T-helper 9 cell (primary cell): ENCODE results near the gene CBLL1.

Experiments used
- DNase-seq: peaks from one replicate; pipeline ENCODE4 v3.0.0-alpha.2; 2020
- total RNA-seq, 2 donors: gene quantifications; one replicate each; lab custom pipeline; 2026; lab: John Stamatoyannopoulos, UW

Gene CBLL1
- 47.5 to 87.8 reads per million in 2 donors for total RNA-seq

- DNase-seq, result peak; percentile 94
Observed at GRCh38 chr7:107743567-107744344, at the start of gene CBLL1. TSS of gene CBLL1 (plus strand) at chr7:107744142. CDS start at chr7:107744164, 22 bp downstream.

- no peak for DNase-seq
Observed at GRCh38 chr7:107694386-107694785, 49.6 kb upstream of the CBLL1 start.

- DNase-seq, result no peak
Observed at GRCh38 chr7:107696330-107696946, 47.5 kb upstream of the CBLL1 start.

GRCh38 chr7:107697321-107698049, 46.5 kb upstream of the CBLL1 start:
- no peak for DNase-seq

- no peak for DNase-seq
Observed at GRCh38 chr7:107700570-107700969, 43.4 kb upstream of the CBLL1 start.

GRCh38 chr7:107701191-107701590, 42.8 kb upstream of the CBLL1 start:
- no peak for DNase-seq

GRCh38 chr7:107703219-107703618, 40.7 kb upstream of the CBLL1 start:
- DNase-seq, result no peak

- DNase-seq, result no peak
Observed at GRCh38 chr7:107703872-107704271, 40.1 kb upstream of the CBLL1 start.

- DNase-seq, result no peak
Observed at GRCh38 chr7:107708956-107709355, 35.0 kb upstream of the CBLL1 start.

GRCh38 chr7:107711301-107711700, 32.6 kb upstream of the CBLL1 start:
- no peak for DNase-seq

- DNase-seq, result no peak
Observed at GRCh38 chr7:107712025-107712424, 31.9 kb upstream of the CBLL1 start.

GRCh38 chr7:107712896-107713295, 31.0 kb upstream of the CBLL1 start:
- DNase-seq, result no peak

GRCh38 chr7:107715531-107715930, 28.4 kb upstream of the CBLL1 start:
- no peak for DNase-seq

- DNase-seq, result no peak
Observed at GRCh38 chr7:107718456-107719193, 25.3 kb upstream of the CBLL1 start.

- no peak for DNase-seq
Observed at GRCh38 chr7:107721286-107721685, 22.7 kb upstream of the CBLL1 start.

- no peak for DNase-seq
Observed at GRCh38 chr7:107723255-107723654, 20.7 kb upstream of the CBLL1 start.

GRCh38 chr7:107725138-107725740, 18.7 kb upstream of the CBLL1 start:
- DNase-seq, result peak; percentile 25

- DNase-seq, result no peak
Observed at GRCh38 chr7:107726356-107727130, 17.4 kb upstream of the CBLL1 start.

- DNase-seq, result no peak
Observed at GRCh38 chr7:107728276-107728675, 15.7 kb upstream of the CBLL1 start.

- DNase-seq, result peak; percentile 53
Observed at GRCh38 chr7:107742678-107743566, 1.0 kb upstream of the CBLL1 start.

GRCh38 chr7:107744345-107744750, 406 bp downstream of the CBLL1 start:
- no peak for DNase-seq
